GM21529 (cell line): ENCODE data around the gene FBXO42.

ENCODE experiments used
- ATAC-seq: cut with Tn5 transposase; IDR thresholded peaks from one replicate; pipeline ENCODE4 v1.9.1; 2021; ENCODE audit not compliant: unreplicated experiment

Gene FBXO42

DNA sequence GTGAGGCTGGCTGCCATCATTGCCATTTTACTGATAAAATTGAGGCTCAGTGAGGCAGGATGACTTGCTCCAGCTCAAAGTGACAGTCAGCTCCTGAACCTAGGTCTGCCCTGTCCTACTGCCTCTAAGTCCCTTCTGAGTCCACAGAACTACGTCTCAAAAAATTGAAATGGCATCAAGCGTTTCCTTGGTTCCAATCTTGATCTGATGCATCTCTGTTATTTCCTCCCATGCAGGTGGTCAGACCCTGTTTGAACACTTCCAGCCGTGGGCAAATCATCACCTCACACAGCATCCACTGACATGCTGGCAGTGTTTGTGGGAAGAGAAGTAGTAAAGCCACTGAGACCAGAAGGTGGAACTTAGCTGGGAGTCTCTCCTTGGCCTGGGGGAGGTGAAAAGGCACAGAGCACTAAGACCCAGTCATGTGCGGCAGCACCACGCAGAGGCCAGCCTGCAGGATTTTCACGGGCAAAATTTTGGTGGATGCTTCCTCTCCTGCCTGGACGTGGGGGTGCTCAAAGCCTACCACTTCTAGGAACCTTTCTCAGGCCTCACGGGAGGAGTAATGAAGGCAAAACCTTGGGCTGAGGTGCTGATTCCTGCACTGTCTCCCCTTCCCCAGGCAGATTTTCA, 107.5 kb downstream of the FBXO42 start:
- ATAC-seq, result no peak

DNA sequence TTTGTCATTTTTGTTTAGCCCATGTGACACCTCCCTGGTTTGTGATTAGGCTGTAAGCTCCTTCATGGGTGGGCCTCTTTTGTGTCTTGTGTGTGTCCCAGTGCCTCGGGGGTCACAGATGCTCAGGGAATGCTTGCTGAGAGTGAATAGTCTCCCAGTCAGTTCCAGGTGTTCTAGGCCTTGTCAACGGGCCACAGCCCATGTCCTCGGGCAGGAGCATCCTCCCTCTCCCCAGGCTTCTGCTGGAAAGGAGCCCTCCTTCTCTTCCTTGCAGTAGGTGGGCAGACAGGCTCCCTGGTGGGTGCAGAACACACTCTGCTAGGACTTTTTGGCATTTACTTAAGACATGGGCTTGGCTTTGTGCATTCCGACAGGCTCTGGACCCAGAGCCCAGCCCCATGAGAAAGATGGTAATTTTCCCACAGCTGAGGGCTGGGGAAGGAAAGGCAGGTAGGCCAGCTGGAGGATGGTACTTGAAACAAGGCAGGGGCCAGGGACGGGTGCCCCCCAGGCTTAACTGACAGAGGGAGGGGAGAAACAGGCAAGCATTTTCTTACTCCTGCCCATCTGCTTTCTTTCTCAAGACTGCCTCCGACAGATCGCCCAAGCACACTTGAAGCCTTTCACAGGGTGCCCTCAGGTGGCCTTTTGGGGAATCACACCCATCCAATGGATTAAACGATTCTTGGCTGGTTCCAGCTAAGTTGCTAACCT, 108.2 kb downstream of the FBXO42 start:
- ATAC-seq, result no peak

DNA sequence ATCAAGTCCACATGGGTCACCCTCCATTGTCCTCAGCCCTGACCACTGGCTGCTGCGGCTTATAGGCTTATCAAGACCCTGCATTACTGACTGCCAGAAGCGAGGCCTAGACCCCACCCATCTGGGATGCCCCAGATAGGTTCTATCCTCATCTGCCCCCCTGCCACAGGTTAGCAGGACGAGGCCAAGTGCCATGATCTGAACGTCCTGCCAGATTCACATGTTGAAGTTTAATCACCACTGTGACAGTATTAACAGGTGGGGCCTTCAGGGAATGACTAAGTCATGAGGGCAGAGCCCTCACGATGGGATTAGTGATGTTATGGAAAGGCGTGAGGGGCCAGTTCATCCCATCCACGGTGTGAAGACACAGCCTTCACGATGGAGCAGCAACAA, 109.1 kb downstream of the FBXO42 start:
- ATAC-seq, result no peak

DNA sequence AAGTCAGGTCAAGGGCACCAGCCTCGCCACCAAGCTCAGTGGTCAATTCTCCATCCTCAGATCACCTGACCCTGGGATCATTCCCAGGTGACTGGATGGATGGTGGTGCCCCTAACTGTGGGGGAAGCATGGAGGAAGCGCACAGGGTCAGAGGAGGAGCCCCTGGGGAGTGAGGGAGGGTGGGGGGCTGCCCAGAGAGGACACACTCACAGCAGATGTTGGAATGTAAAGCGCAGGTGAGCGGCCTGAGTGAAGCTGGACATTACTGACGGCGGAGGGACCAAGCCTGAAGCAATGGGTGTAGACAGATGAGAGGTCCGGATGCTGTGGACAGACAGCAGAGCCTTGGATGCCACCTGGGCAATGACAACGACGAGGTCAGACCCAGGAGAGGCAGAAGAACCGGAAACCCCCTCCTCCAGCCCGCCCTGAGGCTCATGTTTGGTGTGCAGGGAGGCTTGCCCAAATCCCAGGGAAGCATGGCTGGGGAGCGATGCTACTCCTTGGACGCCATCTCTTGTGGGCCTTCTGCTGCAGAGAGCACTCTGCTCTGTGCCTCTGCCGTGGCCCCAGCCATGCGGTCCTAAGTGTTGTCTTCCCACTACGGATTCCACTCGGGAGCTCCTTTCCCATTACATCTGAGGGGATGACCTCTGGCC, 109.6 kb downstream of the FBXO42 start:
- no peak for ATAC-seq

DNA sequence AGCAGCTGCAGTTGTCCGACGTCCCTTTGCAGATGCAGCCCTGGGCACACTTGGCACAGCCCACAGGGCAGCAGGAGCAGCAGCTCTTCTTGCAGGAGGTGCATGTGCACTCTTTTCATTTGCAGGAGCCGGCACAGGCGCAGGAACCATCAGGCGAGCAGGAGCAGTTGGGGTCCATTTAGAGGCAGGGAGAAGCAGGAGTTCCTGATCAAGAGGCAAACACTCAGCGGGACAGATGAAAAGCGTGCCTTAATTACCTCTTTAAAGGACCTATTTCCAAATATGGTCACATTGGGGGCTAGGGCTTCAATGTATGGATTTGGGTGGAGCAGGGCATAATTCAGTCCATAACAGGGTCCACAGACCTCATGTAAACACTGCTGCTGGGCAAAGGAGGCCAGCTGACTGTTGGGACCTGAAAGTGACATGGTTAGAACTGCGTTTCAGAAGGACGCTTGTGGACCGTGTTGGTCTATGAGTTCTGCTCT, 111.0 kb downstream of the FBXO42 start:
- no peak for ATAC-seq

DNA sequence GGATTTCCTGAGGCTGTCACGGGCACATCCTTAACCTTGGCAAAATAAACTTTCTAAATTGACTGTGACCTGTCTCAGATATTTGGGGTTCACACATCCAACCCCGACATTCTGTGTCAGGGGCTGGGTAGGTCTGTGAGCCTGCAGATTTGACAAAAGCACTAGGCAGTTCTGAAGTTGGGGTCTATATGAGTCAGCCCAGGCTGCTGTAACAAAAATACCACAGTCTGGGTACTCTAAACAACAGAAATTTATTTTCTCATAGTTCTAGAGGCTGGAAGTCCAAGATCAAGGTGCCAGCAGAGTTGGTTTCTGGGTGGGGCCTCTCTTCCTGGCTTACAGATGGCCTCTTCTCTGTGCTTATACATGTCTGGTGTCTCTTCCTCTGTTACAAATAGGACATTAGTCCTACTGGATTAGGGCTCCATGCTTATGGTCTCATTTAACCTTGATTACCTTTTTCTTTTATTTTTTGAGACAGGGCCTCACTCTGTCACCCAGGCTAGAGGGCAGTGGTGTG, 112.2 kb downstream of the FBXO42 start:
- no peak for ATAC-seq

DNA sequence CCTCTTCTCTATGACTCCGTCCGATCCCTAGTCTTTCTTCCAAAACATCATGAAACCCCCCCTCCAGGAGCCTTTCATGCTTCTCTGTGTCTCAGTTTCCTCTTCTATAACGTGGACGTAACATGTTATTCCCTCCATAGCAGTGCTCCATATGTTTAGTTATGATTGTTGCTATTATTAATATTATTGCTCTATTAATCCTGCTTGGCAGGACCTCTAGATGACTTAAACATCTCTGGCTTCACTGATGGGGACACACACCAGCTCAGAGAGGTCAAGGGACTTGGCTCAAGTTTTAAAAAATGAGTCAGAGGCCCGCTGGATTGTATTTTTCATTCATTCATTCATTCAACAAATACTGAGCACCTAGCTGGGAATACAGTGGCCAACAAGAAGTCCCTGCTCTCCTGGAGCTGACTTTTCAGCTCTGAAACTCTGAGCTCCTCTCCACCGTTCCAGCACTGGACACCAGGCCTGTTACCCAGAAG, 114.9 kb downstream of the FBXO42 start:
- ATAC-seq, result no peak

DNA sequence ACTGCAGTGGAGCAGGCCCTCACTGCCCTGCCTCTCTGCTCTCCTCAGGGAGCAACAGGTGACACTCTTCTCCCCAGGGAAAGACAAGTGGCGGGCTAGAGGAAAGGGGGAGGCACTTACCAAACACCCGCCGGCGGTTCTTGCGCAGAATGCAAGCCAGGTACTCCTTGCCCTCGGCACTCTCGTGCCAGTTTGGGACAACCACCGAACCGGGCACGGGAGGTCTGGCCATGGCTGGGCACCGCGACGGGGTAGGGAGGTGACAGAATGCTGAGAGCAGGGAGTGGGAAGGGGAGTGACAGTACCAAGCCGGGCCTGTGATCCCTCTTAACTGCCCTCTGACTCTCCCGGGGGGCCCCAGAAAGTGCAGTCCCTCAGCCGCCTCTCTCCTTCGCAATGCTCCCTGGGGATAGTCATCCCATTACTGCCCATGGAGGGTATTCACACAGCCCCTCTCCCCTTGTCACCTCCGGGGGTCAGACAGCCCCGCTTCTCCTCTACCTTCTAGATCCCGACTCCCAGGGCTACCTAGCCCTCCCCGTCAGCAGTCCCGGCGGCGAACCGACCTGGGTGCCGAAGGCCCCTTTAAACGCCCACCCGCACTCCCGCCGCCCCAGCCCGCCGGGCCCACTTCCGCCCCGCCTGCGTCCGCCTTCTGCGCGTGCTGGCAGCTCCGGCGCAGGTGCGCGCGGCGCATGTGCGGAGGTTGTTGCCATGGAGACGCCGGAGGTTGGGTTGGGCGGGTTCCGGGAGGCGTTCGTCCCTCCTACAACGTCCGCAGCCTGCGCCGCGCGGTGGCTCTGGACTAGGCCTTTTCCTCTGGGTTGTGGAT, 115.6 kb downstream of the FBXO42 start, which contains the start of gene CPLANE2:
TSS of gene CPLANE2 (minus strand) at position 673 of the 832 bp plus-strand sequence. CDS start at position 232, 441 bp downstream.
- ATAC-seq, result peak; percentile 84

DNA sequence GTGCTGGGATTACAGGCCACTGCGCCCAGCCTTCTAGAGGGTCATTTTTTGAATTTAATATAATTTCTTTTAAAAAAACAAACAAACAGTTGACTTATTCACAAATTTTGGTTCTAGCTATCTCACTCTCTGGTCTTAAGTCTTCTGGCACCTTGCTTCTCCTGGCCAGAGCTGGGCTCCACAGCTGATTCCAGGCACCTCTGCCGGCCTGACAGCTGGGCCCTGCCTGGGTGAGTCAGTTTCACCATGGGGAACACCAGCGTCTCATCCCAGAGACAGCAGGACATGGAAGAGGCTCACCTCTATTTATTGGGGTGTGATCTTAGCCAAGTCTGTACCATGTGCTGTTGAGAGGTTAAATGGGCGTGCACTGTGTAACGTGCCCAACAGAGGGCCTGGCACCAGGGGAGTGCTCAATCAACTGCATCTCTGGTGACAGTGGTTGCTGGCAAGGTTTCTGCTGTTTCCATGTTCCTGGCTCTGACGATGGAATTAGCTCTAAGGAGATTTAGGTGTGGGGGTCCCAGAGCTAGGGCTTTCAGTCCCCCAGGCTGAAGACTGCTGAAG, 116.3 kb downstream of the FBXO42 start:
- peak; percentile 41 for ATAC-seq

DNA sequence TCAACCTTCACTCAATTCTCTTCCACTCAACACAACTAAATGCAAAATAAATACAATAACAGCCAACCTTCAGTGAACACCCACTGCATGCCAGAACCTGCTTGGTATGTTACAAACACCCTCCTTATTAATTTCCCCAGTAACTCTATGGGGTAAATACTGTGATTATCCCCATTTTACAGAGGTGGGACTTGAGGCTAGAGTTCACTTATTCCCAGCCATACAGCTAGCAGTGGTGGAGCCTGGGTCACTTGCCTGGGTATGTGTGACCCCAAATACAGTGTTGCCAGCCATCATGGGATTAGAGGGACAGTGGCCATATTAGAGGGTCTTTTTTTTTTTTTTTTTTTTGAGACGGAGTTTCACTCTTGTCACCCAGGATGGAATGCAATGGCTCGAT, 116.9 kb downstream of the FBXO42 start:
- ATAC-seq, result no peak

DNA sequence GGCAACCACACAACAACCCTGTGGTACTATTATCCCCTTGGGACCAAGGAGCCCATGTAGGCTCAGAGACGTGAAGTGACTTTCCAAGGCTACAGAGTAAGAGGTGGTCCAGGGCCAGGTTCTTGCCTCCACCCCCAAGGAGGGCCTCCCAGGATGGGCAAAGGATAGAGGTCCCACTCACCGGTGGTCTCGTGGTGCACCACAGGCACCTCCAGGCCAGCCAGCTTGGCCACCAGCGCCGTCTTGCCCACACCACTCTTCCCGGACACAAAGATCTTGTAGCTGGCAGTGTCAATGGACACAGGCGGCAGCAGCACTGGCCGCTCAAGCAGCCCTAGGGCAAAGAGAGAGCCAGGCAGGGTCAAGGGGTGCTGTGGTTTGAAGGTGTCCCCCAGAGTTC, 118.8 kb downstream of the FBXO42 start:
- no peak for ATAC-seq

DNA sequence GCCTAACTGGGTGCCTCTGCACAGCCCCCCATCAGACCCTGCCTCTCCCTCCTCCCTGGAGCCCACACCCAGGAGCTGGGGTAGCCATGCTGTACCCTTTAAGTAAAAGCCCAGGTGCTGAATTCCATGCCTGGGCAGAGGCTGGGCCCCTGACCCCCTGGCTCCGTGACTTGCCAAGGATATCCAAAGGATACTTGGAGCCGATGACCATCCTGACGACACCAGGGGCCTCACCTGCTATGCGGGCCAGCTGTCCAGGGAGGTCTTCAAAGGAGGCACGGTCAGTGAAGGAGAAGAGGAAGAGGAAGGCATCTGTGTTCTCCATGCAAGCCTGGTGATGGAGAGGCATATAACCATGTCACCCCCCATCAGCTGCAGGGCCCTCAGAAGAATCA, 120.0 kb downstream of the FBXO42 start:
- no peak for ATAC-seq

DNA sequence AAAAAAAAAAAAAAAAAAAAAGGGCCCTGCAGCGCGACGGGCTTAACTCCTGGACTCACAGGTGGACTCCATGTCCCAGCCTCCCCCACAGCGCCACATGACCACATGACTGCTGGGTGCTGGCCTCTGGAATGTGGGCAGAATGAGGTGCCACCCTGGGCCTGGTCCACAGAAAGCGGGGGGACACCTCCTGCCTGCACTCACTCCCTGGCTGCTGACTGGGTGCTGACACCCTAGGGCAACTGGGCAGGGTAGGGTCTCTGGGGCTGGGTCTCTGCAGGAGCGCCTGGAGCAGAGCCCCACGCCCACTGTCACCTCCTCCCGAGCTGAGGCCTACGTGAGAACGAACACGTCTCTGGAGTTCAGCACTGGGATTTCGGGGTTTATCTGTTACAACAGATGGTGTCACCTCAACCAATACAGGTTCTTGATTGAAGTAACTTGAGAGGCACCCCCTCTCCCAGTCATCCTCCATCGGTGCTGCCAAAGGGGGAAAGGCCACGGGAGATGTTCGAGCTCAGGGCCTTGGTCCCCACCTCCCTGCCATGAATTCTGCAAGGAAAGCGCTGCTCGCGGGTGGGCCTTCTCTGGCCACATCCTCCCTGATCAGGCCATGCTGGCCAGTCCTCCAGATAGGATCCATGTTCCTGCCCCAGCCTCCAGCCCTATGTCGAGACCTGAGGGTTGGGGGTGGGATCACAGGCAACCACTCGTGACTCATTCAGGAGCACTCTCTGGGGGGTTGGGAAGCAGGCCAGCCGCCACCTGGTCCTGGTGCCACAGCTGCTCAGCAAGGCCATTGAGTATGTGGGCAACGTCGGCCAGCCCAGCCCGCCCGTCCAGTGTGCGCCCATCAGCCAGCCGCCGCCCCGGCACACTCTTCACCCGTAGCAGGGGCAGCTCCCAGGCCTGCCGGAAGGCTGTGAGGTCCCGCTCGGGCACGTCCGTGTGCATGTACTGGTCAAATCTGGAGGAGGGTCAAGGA, 120.7 kb downstream of the FBXO42 start:
- ATAC-seq, result no peak

DNA sequence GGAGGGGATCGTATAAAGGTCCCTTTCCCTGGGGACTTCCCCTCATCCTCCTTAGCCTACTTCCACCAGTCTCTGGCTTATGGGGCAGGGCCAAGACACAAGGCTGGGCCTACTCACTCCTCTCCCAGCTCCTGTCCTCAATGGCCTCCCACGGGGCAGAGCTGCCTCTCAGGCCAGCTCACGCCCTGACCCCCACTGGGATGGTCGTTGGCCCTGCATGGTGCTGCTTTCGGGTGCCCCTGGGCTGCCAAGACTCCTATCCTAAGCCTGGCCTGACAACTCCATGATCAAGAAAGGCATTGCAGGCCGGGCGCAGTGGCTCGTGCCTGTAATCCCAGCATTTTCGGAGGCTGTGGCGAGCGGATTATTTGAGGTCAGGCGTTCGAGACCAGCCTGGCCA, 121.5 kb downstream of the FBXO42 start:
- ATAC-seq, result no peak

DNA sequence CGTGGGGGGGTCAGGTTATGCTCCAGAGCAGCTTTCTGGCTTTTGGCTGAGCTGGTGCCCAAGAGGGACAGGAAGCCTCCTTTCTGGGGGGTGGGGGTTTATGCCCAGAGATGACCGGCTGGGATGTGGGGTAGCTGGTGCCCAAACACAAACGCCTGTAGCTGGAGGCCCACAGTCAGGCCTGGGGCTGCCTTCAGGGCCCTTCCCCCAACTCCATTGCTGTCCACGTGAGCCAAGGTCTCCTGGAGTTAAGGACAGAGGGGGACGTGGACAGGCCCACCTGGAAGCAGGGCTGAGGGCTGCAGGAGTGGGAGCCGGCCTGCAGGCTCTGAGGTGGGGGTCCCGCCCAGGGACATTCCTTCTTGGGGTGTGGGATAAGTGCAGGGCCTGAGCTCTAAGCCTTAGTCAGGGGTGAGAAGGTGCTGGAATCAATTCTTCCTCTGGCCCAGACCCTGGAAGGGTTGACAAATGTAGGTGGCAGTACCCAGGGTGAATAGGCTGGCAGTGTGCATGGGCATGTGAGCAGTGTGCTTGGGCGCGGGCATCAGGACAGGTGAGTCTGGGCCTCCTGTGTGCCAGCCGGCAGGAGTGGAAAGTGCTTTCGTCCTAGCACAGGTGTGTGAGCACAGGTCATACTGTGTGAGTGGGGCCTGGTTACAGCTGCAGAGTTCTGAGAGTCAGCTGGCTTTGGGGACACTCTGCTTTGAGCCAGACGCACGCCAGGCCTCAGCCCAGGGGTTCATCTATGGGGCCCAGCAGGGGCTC, 122.1 kb downstream of the FBXO42 start:
- no peak for ATAC-seq

DNA sequence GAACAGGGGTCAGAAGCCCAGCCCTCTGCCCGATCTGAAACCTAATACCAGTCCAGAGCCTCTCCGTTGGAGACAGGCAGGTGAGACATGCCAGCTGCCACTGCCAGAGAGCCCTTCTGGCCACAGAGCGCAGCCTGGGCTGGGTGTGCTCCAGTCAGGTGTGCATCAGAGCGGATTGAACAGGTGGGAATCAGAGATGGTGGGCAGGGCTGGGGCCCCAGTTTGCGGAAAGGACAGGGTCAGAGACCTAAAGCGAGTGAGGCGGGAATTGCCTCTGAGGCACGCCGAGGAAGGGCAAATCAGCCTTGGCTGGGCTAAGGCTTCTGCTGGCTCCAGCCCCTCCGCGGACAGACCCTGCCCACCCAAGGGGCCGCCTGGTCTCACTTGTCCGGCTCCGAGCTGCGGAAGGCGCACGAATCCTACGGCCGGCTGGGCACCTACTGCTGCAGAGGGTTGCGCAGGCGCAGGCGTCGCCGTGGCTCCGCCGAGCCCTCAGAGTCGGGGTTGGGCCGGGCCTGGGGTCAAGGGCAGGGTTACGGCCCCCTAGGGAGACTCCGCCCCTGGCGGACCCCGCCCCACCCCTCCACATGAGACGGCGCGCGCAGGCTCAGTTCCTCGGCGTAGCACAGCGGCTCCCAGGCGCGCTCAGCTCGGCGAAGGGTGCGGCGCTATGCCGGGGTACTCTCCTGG, 125.6 kb downstream of the FBXO42 start:
- no peak for ATAC-seq

DNA sequence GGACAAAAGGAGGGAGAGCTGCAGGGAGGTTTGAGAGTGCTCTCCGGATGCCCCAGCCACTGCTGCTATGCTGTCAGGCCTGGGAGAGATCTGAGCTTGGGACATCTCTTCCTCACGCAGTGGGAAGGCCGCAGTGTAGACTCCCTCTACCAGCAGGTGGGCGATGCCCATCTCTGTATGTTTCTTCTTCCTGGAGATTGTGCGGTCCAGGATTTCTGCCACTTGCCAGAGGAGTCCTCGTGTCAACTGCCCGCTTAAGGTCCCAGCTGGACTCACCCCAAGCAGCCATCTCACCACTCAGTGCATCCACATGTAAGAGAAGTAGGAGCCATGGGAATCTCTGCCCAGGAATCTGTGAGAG, 126.2 kb downstream of the FBXO42 start:
- no peak for ATAC-seq

DNA sequence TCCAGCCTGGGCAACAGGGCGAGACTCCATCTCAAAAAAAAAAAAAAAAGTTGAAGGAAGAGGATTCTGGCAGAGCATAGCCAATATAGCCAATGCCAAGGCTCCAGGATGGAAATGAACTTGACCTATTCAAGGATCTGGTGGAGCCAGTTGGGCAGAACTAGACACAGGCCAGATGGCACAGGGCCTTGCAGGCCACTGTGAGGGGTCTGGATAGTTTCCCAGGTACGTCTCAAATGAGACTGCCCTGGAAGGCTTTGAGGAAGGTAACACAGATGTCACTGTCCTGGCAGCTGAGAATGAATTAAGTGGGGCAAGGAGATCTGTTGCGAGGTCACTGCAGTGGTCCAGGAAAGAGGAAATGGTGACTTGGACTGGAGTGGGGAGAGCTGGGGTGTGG, 127.8 kb downstream of the FBXO42 start:
- no peak for ATAC-seq
